ENCODE data around the gene PIAS4.

GRCh38 chr19:4082172-4082571 is 74.6 kb downstream of the PIAS4 start:
- TF ChIP-seq EZH2 (IDR thresholded peaks at IDR 0.05; ENCODE audit: borderline replicate concordance, low read depth, low read length, severe bottlenecking) (no peak), CTCF (IDR thresholded peaks at IDR 0.05; ENCODE audit: extremely low read depth in 1 of 2, insufficient read depth in 1 of 2, low read depth in 1 of 2, low read length in 2 of 2) (no peak), FOS (IDR thresholded peaks at IDR 0.05; ENCODE audit: borderline replicate concordance, insufficient read depth, low read length) (no peak), MYC (IDR thresholded peaks at IDR 0.05; ENCODE audit: low read depth, low read length) (no peak), POLR2A (IDR thresholded peaks at IDR 0.05; ENCODE audit: low read depth, low read length) (no peak), POLR2AphosphoS5 (IDR thresholded peaks at IDR 0.05; ENCODE audit: insufficient read depth, low read depth, low read length) (no peak), JUN (IDR thresholded peaks at IDR 0.05; ENCODE audit: borderline replicate concordance, insufficient read depth, insufficient read length, low read depth) (no peak), MAX (IDR thresholded peaks at IDR 0.05; ENCODE audit: insufficient read depth, insufficient read length) (no peak), GATA2 (IDR thresholded peaks at IDR 0.05; ENCODE audit: insufficient read depth, insufficient read length, low read depth, low read length) (no peak)
